Endothelial cell of umbilical vein (primary cell): Measurements from ENCODE around the gene TLE3. TPM values are rescaled to one million over a fixed set of nuclear protein-coding genes. Genes with fewer than 3 reads are reported as not detected.

ENCODE experiments used
- BruUV-seq: library from RNA; stranded (reverse); fragments of 400-500 nt; replicated peaks from 2 replicates; lab custom pipeline; 2021; lab: Mats Ljungman, UMichigan
- CTCF ChIA-PET: fragments of 300-600, 350-600 bp; sonication (Branson Sonifier 250); formaldehyde crosslinking; loops from one replicate; lab custom pipeline; 2021; ENCODE audit warnings: antibody characterized with exemption, inconsistent platforms; lab: Charles Lee
- POLR2A ChIA-PET: fragments of 300-600, 350-600 bp; sonication (Branson Sonifier 250); formaldehyde crosslinking; loops from one replicate; lab custom pipeline; 2021; ENCODE audit warnings: antibody characterized with exemption, inconsistent platforms; lab: Charles Lee
- DNase-seq: peaks from one replicate; pipeline ENCODE4 v3.0.0-alpha.2; 2011; ENCODE audit warnings: low read depth, low spot score
- FAIRE-seq: peaks from 2 replicates; lab custom pipeline; 2011; peaks lifted over from hg19 to GRCh38; lab: Jason Lieb, UNC
- H2AFZ ChIP-seq: 2 replicates; pipeline ENCODE4 v1.6.0; 2012; ENCODE audit warnings: low read depth, low read length, control low read depth, inconsistent platforms
- H3K27ac ChIP-seq: 2 replicates; pipeline ENCODE4 v1.5.1; 2011; ENCODE audit warnings: low read depth, mild to moderate bottlenecking, control low read depth, low read length, moderate library complexity; ENCODE audit not compliant: insufficient read depth
- H3K27me3 ChIP-seq, 2 experiments: 2 replicates each; pipeline versions ENCODE4 v1.6.0 to v1.6.1; 2011; ENCODE audit warnings: low read length in 2 of 2, mixed read lengths in 1 of 2; ENCODE audit not compliant: control insufficient read depth in 2 of 2, insufficient read depth in 2 of 2
- H3K36me3 ChIP-seq, 2 experiments: 2 replicates in 1 of 2; 3 replicates in 1 of 2; pipeline ENCODE4 v1.5.1; 2011; ENCODE audit warnings: low read length in 2 of 2, mild to moderate bottlenecking in 1 of 2, moderate library complexity in 1 of 2; ENCODE audit not compliant: control insufficient read depth in 2 of 2, insufficient read depth in 2 of 2; ENCODE audit errors: extremely low read depth in 1 of 2
- H3K4me1 ChIP-seq: 3 replicates; pipeline ENCODE4 v1.5.1; 2011; ENCODE audit warnings: mild to moderate bottlenecking, low read length; ENCODE audit not compliant: control insufficient read depth, insufficient read depth; ENCODE audit errors: extremely low read depth
- H3K4me2 ChIP-seq: 2 replicates; pipeline ENCODE4 v1.6.1; 2011; ENCODE audit warnings: low read length, control low read depth, mixed read lengths; ENCODE audit not compliant: insufficient read depth
- H3K4me3 ChIP-seq, 3 experiments: fragments of 200-600 bp in 1 of 3; sonication (generic), shearing (Covaris generic) in 1 of 3; replicated peaks in 1 of 3; 2 replicates each; pipeline ENCODE4 v1.5.1; 2011 to 2016; ENCODE audit warnings: control low read depth in 3 of 3, low read length in 3 of 3, mild to moderate bottlenecking in 2 of 3, inconsistent platforms in 1 of 3, low read depth in 1 of 3, moderate library complexity in 1 of 3; ENCODE audit not compliant: insufficient read depth in 1 of 3
- H3K79me2 ChIP-seq: 2 replicates; pipeline ENCODE4 v1.6.0; 2012; ENCODE audit warnings: low read length, inconsistent platforms; ENCODE audit not compliant: control insufficient read depth, insufficient read depth
- H3K9ac ChIP-seq: replicated peaks from 2 replicates; pipeline ENCODE3; 2011; ENCODE audit warnings: low read length, control low read depth; ENCODE audit not compliant: insufficient read depth; ENCODE audit errors: extremely low read depth
- H3K9me1 ChIP-seq: replicated peaks from 3 replicates; pipeline ENCODE4 v1.6.0; 2011; ENCODE audit warnings: mild to moderate bottlenecking, low read length; ENCODE audit not compliant: control insufficient read depth, insufficient read depth; ENCODE audit errors: extremely low read depth
- H3K9me3 ChIP-seq: replicated peaks from 2 replicates; pipeline ENCODE4 v1.5.1; 2012; ENCODE audit warnings: low read length, inconsistent platforms; ENCODE audit not compliant: control insufficient read depth, insufficient read depth
- H4K20me1 ChIP-seq: replicated peaks from 2 replicates; pipeline ENCODE3; 2011; ENCODE audit warnings: mild to moderate bottlenecking, low read length; ENCODE audit not compliant: control insufficient read depth, insufficient read depth; ENCODE audit errors: extremely low read depth
- EZH2 ChIP-seq: IDR thresholded peaks from 2 replicates; pipeline ENCODE4 v1.6.1; 2012; ENCODE audit warnings: borderline replicate concordance, low read depth, mild to moderate bottlenecking, moderate library complexity, low read length, inconsistent platforms; ENCODE audit not compliant: severe bottlenecking
- FOS ChIP-seq: IDR thresholded peaks from 2 replicates; pipeline ENCODE4 v1.6.1; 2011; ENCODE audit warnings: mild to moderate bottlenecking, low read length, moderate library complexity, borderline replicate concordance; ENCODE audit not compliant: insufficient read depth
- JUN ChIP-seq: IDR thresholded peaks from 2 replicates; pipeline ENCODE4 v1.6.1; 2011; ENCODE audit warnings: borderline replicate concordance, low read depth; ENCODE audit not compliant: insufficient read length, insufficient read depth
- MYC ChIP-seq: IDR thresholded peaks from one replicate; pipeline ENCODE4 v1.6.1; 2011; ENCODE audit warnings: mild to moderate bottlenecking, low read depth, low read length
- POLR2A ChIP-seq: IDR thresholded peaks from 2 replicates; pipeline ENCODE4 v1.6.1; 2012; ENCODE audit warnings: low read depth, mild to moderate bottlenecking, control low read depth, low read length
- dilution Hi-C: fragments of 300-500 bp; cut with MboI; formaldehyde crosslinking; loops from one replicate; pipeline ENCODE4 v1.15.0; 2019; ENCODE audit warnings: low sequenced_read_pairs; ENCODE audit not compliant: extremely low pct_ligation_motif_present
- intact Hi-C: fragments of 100-400 bp; cut with micrococcal nuclease; formaldehyde crosslinking; loops from one replicate; pipeline ENCODE4 v1.10.0; 2022
- polyA plus RNA-seq, 4 experiments: library from polyadenylated mRNA; depleted of rRNA in 3 of 4; stranded (reverse) in 3 of 4; unstranded in 1 of 4; fragments of >200 nt; gene quantifications; 2 replicates each; pipeline versions ENCODE4 v1.2.1 to v1.2.3, GENCODE V29; 2011 to 2012; ENCODE audit warnings: missing spikeins in 1 of 4
- total RNA-seq: library from RNA; stranded (reverse); gene quantifications from 2 replicates; pipeline ENCODE4 v1.2.3, GENCODE V29; 2021

Gene TLE3
- total and polyA plus RNA-seq, 2 donors (not counting 3 experiments of a cell fraction or from before 2014, with no cell fraction given): 40.5 to 56.9 TPM

DNA sequence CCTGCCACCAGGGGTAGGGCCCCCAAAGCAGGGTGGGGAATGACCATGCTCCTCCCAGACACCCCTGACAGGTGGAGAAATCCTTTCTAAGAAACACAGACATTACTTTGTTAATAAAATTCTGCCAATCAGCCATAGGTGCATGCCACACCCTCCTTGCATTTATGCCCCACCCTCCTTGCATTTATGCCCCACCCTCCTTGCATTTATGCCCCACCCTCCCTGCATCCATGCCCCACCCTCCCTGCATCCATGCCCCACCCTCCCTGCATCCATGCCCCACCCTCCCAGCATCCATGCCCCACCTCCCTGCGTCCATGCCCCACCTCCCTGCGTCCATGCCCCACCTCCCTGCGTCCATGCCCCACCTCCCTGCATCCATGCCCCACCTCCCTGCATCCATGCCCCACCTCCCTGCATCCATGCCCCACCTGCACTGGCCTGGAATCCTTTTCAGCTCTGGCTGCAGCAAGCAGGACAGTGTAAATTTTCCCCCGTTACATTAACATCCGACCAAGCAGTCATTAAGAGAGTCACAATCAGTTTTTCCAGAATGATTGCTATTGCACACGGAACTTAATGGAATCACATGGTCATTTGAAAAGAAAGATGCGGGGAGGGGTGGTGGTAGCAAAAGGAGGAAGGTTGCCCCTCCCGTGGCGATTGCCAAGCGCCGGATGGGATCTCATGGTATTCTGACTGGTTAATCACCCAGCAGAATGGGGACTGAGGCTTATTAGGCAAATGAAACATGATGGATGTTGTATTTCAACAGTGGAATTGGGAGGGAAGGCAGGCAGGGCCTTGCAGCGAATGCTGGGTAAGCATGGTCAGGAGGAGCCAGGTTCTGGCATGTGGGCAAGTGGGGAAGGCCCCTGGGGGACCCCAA lies 91.2 kb downstream of the TLE3 start:
- intact Hi-C loops: no loop called here
- Histone ChIP-seq H3K9ac (no peak overlapping the region), H3K27me3 (no peaks in the 10 kb centered on the region), H2AFZ (no peak overlapping the region), H3K9me3 (no peaks in the 10 kb centered on the region), H3K27ac (no peak overlapping the region), H4K20me1 (no peaks in the 10 kb centered on the region), H3K4me2 (no peak overlapping the region), H3K4me1 (no peaks in the 10 kb centered on the region), H3K9me1 (no peaks in the 10 kb centered on the region), H3K79me2 (no peaks in the 10 kb centered on the region), H3K4me3 (no peak overlapping the region), H3K36me3 (no peaks in the 10 kb centered on the region)
- no TSS peak for BruUV-seq
- ChIA-PET CTCF (interaction anchor here (1.1 kb wide), 1 partner anchor 258 kb away, joined by 3 read pairs; no protein-coding TSS in a partner anchor), POLR2A (no interaction called here)
- TF ChIP-seq JUN: no peak
- TF ChIP-seq POLR2A: no peak
- no peak for FAIRE-seq
- dilution Hi-C loops: no loop called here
- DNase-seq: no peak

DNA sequence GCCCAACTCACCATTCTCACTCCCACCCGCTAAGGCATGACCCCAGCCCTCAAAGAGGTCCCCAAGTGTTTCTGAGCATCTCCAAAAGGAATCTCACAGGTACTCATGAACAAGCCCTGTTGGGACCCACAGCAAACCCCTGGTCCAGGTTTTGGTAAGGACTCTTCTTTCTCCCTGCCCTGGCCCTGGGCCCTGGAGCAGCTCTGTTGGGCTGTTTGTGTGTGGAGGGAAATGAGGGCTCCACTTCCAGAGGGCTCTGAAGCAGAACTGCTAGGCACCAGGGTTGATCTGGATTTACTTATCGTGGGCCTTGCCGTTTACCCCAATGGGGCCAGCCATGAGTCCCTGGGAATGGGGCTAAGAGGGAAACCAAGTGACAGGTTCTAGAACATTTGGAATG lies 92.9 kb downstream of the TLE3 start:
- Histone ChIP-seq H3K27ac (no peak overlapping the region), H3K9ac (no peak overlapping the region), H3K4me1 (no peaks in the 10 kb centered on the region), H3K4me2 (no peak overlapping the region), H3K36me3 (no peaks in the 10 kb centered on the region), H4K20me1 (no peaks in the 10 kb centered on the region), H3K9me1 (no peaks in the 10 kb centered on the region), H3K9me3 (no peaks in the 10 kb centered on the region), H3K79me2 (no peaks in the 10 kb centered on the region), H3K27me3 (no peaks in the 10 kb centered on the region), H3K4me3 (no peak overlapping the region), H2AFZ (no peak overlapping the region)
- TF ChIP-seq MYC (no peak), POLR2A (no peak), EZH2 (no peak), FOS (no peak)
- DNase-seq (no peak), FAIRE-seq (no peak)
- BruUV-seq: no TSS peak
- ChIA-PET CTCF (no interaction called here), POLR2A (no interaction called here)
- intact Hi-C loops: no loop called here
- dilution Hi-C loops: no loop called here
